ENCODE data around the gene KIF21B.

- TF ChIP-seq CTCF (IDR thresholded peaks at IDR 0.05) (no peak), POLR2A (IDR thresholded peaks at IDR 0.05) (no peak)
These were observed 39.1 kb upstream of the KIF21B start for GRCh38 chr1:201062511-201063091.
